ENCODE results near the gene SLC32A1. TPM values are rescaled to one million over a fixed set of nuclear protein-coding genes. Genes with fewer than 3 reads are reported as not detected.

SLC32A1 gene
- total and polyA plus RNA-seq, 2 of the 13 experiments (the other 11 are each of a cell fraction or from before 2014, with no cell fraction given): not detected

DNA sequence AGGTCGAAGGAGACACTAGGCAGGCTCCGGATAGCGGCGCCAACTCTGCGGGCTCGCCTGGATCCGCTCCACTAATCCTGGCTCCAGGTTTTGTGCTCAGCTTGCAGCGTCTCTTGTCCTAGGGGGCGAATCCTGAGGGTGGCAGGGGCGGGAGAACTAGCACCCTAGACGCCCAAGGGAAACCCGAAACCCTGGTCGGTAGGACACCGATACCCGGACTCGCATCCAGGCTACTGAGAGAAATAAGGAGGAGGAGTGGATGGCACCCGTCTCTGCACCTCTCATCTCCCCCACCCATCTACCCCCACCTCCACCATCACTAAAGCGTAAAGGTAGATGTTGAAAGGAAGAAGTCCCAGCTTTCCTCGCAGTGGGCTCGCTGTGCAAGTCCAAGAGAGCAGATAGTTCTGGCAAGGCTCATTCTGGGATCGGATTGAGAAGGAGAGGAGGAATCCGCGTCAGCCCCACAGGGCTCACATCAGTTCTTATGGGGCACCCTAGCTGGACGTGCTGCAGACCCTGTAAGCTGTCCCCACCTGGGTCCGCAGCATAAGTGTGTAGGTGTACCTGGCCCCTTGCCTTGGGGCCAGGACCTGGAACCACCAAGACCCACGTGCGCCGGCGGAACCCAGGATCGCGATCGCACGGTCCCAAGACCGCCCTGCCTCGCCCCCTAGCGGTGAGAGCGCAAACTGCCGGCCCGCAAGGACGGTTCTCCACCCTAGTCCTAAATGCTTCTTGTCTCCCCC is 6.9 kb downstream of the SLC32A1 start (continued):
- TF ChIP-seq, protein P1, sequence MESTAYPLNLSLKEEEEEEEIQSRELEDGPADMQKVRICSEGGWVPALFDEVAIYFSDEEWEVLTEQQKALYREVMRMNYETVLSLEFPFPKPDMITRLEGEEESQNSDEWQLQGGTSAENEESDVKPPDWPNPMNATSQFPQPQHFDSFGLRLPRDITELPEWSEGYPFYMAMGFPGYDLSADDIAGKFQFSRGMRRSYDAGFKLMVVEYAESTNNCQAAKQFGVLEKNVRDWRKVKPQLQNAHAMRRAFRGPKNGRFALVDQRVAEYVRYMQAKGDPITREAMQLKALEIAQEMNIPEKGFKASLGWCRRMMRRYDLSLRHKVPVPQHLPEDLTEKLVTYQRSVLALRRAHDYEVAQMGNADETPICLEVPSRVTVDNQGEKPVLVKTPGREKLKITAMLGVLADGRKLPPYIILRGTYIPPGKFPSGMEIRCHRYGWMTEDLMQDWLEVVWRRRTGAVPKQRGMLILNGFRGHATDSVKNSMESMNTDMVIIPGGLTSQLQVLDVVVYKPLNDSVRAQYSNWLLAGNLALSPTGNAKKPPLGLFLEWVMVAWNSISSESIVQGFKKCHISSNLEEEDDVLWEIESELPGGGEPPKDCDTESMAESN (CRISPR knock-in tag; conservative IDR thresholded peaks at IDR 0.05): 0 out of 2 replicates have a peak, but pooled peaks have one; percentile 59
- TF ChIP-seq CHCHD3 (CRISPR knock-in tag; IDR thresholded peaks at IDR 0.05) (0 out of 2 replicates have a peak, but pooled peaks have one; percentile 64), KDM2A (CRISPR knock-in tag; IDR thresholded peaks at IDR 0.05; ENCODE audit: borderline replicate concordance, low read depth) (peak; percentile 85), MLLT10 (CRISPR knock-in tag; IDR thresholded peaks at IDR 0.05) (no peak), HOXD1 (CRISPR knock-in tag; IDR thresholded peaks at IDR 0.05) (no peak), PCBP2 (optimal IDR thresholded peaks at IDR 0.05; ENCODE audit: low read depth, low read length, poor library complexity, severe bottlenecking) (no peak), ZNF232 (CRISPR knock-in tag; IDR thresholded peaks at IDR 0.05; ENCODE audit: borderline replicate concordance) (no peak)
- TF ChIP-seq, protein P2, sequence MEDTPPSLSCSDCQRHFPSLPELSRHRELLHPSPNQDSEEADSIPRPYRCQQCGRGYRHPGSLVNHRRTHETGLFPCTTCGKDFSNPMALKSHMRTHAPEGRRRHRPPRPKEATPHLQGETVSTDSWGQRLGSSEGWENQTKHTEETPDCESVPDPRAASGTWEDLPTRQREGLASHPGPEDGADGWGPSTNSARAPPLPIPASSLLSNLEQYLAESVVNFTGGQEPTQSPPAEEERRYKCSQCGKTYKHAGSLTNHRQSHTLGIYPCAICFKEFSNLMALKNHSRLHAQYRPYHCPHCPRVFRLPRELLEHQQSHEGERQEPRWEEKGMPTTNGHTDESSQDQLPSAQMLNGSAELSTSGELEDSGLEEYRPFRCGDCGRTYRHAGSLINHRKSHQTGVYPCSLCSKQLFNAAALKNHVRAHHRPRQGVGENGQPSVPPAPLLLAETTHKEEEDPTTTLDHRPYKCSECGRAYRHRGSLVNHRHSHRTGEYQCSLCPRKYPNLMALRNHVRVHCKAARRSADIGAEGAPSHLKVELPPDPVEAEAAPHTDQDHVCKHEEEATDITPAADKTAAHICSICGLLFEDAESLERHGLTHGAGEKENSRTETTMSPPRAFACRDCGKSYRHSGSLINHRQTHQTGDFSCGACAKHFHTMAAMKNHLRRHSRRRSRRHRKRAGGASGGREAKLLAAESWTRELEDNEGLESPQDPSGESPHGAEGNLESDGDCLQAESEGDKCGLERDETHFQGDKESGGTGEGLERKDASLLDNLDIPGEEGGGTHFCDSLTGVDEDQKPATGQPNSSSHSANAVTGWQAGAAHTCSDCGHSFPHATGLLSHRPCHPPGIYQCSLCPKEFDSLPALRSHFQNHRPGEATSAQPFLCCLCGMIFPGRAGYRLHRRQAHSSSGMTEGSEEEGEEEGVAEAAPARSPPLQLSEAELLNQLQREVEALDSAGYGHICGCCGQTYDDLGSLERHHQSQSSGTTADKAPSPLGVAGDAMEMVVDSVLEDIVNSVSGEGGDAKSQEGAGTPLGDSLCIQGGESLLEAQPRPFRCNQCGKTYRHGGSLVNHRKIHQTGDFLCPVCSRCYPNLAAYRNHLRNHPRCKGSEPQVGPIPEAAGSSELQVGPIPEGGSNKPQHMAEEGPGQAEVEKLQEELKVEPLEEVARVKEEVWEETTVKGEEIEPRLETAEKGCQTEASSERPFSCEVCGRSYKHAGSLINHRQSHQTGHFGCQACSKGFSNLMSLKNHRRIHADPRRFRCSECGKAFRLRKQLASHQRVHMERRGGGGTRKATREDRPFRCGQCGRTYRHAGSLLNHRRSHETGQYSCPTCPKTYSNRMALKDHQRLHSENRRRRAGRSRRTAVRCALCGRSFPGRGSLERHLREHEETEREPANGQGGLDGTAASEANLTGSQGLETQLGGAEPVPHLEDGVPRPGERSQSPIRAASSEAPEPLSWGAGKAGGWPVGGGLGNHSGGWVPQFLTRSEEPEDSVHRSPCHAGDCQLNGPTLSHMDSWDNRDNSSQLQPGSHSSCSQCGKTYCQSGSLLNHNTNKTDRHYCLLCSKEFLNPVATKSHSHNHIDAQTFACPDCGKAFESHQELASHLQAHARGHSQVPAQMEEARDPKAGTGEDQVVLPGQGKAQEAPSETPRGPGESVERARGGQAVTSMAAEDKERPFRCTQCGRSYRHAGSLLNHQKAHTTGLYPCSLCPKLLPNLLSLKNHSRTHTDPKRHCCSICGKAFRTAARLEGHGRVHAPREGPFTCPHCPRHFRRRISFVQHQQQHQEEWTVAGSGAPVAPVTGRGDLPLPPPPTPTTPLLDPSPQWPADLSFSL (CRISPR knock-in tag; IDR thresholded peaks at IDR 0.05): no peak
- TF ChIP-seq, protein P3, sequence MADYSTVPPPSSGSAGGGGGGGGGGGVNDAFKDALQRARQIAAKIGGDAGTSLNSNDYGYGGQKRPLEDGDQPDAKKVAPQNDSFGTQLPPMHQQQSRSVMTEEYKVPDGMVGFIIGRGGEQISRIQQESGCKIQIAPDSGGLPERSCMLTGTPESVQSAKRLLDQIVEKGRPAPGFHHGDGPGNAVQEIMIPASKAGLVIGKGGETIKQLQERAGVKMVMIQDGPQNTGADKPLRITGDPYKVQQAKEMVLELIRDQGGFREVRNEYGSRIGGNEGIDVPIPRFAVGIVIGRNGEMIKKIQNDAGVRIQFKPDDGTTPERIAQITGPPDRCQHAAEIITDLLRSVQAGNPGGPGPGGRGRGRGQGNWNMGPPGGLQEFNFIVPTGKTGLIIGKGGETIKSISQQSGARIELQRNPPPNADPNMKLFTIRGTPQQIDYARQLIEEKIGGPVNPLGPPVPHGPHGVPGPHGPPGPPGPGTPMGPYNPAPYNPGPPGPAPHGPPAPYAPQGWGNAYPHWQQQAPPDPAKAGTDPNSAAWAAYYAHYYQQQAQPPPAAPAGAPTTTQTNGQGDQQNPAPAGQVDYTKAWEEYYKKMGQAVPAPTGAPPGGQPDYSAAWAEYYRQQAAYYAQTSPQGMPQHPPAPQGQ (CRISPR knock-in tag; IDR thresholded peaks at IDR 0.05; ENCODE audit: borderline replicate concordance): no peak; the same call in 1 of the 2 replicates
- TF ChIP-seq, protein P4, sequence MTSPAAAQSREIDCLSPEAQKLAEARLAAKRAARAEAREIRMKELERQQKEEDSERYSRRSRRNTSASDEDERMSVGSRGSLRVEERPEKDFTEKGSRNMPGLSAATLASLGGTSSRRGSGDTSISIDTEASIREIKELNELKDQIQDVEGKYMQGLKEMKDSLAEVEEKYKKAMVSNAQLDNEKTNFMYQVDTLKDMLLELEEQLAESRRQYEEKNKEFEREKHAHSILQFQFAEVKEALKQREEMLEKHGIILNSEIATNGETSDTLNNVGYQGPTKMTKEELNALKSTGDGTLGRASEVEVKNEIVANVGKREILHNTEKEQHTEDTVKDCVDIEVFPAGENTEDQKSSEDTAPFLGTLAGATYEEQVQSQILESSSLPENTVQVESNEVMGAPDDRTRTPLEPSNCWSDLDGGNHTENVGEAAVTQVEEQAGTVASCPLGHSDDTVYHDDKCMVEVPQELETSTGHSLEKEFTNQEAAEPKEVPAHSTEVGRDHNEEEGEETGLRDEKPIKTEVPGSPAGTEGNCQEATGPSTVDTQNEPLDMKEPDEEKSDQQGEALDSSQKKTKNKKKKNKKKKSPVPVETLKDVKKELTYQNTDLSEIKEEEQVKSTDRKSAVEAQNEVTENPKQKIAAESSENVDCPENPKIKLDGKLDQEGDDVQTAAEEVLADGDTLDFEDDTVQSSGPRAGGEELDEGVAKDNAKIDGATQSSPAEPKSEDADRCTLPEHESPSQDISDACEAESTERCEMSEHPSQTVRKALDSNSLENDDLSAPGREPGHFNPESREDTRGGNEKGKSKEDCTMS (CRISPR knock-in tag; conservative IDR thresholded peaks at IDR 0.05): no peak
- TF ChIP-seq, protein P5, sequence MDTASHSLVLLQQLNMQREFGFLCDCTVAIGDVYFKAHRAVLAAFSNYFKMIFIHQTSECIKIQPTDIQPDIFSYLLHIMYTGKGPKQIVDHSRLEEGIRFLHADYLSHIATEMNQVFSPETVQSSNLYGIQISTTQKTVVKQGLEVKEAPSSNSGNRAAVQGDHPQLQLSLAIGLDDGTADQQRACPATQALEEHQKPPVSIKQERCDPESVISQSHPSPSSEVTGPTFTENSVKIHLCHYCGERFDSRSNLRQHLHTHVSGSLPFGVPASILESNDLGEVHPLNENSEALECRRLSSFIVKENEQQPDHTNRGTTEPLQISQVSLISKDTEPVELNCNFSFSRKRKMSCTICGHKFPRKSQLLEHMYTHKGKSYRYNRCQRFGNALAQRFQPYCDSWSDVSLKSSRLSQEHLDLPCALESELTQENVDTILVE (CRISPR knock-in tag; IDR thresholded peaks at IDR 0.05): no peak
- TF ChIP-seq, protein P6, sequence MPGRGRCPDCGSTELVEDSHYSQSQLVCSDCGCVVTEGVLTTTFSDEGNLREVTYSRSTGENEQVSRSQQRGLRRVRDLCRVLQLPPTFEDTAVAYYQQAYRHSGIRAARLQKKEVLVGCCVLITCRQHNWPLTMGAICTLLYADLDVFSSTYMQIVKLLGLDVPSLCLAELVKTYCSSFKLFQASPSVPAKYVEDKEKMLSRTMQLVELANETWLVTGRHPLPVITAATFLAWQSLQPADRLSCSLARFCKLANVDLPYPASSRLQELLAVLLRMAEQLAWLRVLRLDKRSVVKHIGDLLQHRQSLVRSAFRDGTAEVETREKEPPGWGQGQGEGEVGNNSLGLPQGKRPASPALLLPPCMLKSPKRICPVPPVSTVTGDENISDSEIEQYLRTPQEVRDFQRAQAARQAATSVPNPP (CRISPR knock-in tag; IDR thresholded peaks at IDR 0.05): no peak
